ENCODE results near the gene SPDL1. TPM values are rescaled to one million over a fixed set of nuclear protein-coding genes. Genes with fewer than 3 reads are reported as not detected.

Gene SPDL1
- total and polyA plus RNA-seq, 2 of the 4 experiments (the other 2 are of a cell fraction): 18.8 to 29.4 TPM

GRCh38 chr5:169546346-169546745 is 37.2 kb upstream of the SPDL1 start:
- no peak for ATAC-seq (ENCODE audit: low read depth)
- H3K14ac ChIP-seq (replicated peaks; ENCODE audit: low read depth, low read length): no peak overlapping the region
- H3K18ac ChIP-seq (ENCODE audit: low read depth, low read length): no peak overlapping the region
- CTCF ChIA-PET: no interaction called here
- H2AK5ac ChIP-seq (ENCODE audit: low read depth, low read length): no peak overlapping the region
- H3K4ac ChIP-seq (ENCODE audit: low read depth, low read length): no peak overlapping the region
- no peak for DNase-seq
- H4K91ac ChIP-seq (ENCODE audit: insufficient read depth, low read depth, low read length): no peak overlapping the region
- H2BK20ac ChIP-seq (ENCODE audit: low read depth, low read length): no peak overlapping the region
- no peaks in the 10 kb centered on the region for H3K9me1 ChIP-seq (ENCODE audit: insufficient read depth, low read length)
- no peak overlapping the region for H4K5ac ChIP-seq (ENCODE audit: low read depth, low read length)
- in situ Hi-C loops (cut with MboI; ENCODE audit: low sequenced_read_pairs): no loop called here
- H2BK5ac ChIP-seq (ENCODE audit: low read depth, low read length, poor library complexity, severe bottlenecking): no peak overlapping the region
- no peaks in the 10 kb centered on the region for H3K79me1 ChIP-seq (ENCODE audit: low read depth in 1 of 2, low read length in 2 of 2)
- no peaks in the 10 kb centered on the region for H4K20me1 ChIP-seq (ENCODE audit: insufficient read depth, low read length)
- H3K56ac ChIP-seq (ENCODE audit: extremely low read depth, insufficient read depth, low read length): no peak overlapping the region
- H3K9me3 ChIP-seq (ENCODE audit: control insufficient read depth, insufficient read depth, low read length): no peaks in the 10 kb centered on the region
- intact Hi-C loops (cut with micrococcal nuclease): no loop called here
- dilution Hi-C loops (cut with HindIII; ENCODE audit: low sequenced_read_pairs, unreplicated experiment): no loop called here
- H3K23ac ChIP-seq (ENCODE audit: low read depth, low read length): no peak overlapping the region
- H2AFZ ChIP-seq (replicated peaks; ENCODE audit: low read length, poor library complexity): no peak overlapping the region
- no peak overlapping the region for H3K27ac ChIP-seq (ENCODE audit: insufficient read depth, low read length)
- H3K27me3 ChIP-seq (ENCODE audit: control insufficient read depth, insufficient read depth, low read length): no peaks in the 10 kb centered on the region; the same call in 1 of the 2 replicates
- no peak overlapping the region for H3K9ac ChIP-seq (ENCODE audit: low read depth, low read length)
- 40% methylated on average over 1 of the region's 3 CpGs; no CpG with 5 or more reads in 1 of the 2 experiments for WGBS, 2 experiments (ENCODE audit: extremely low coverage in 2 of 2, insufficient read length in 1 of 2)
- POLR2A ChIA-PET (ENCODE audit: unreplicated experiment): no interaction called here
- TF ChIP-seq POLR2A (IDR thresholded peaks at IDR 0.05; ENCODE audit: low read depth, low read length): no peak
- no peak for TF ChIP-seq RCOR1 (IDR thresholded peaks at IDR 0.05; ENCODE audit: insufficient replicate concordance, low read length)
- TF ChIP-seq CEBPB (IDR thresholded peaks at IDR 0.05; ENCODE audit: low read depth, low read length): no peak
- no peak for TF ChIP-seq RAD21 (IDR thresholded peaks at IDR 0.05; ENCODE audit: low read length)
- TF ChIP-seq RFX5 (IDR thresholded peaks at IDR 0.05; ENCODE audit: low read depth, low read length): no peak
- TF ChIP-seq NFE2L2 (IDR thresholded peaks at IDR 0.05; ENCODE audit: low read depth, low read length): no peak
- TF ChIP-seq CTCF (conservative IDR thresholded peaks at IDR 0.05; ENCODE audit: low read depth, low read length): no peak
- no peak for TF ChIP-seq MXI1 (IDR thresholded peaks at IDR 0.05; ENCODE audit: borderline replicate concordance, low read depth, low read length)
- no peak for TF ChIP-seq USF2 (IDR thresholded peaks at IDR 0.05; ENCODE audit: low read depth, low read length)
- BruUV-seq (replicated peaks): no TSS peak
- H4K8ac ChIP-seq (ENCODE audit: low read depth in 2 of 2, low read length in 2 of 2): no peak overlapping the region
- no peak overlapping the region for H3K4me2 ChIP-seq (ENCODE audit: low read depth, low read length)
- no peak overlapping the region for H3K4me3 ChIP-seq (ENCODE audit: insufficient read depth, low read depth, low read length)
- no peaks in the 10 kb centered on the region for H3K36me3 ChIP-seq (ENCODE audit: control insufficient read depth, insufficient read depth, low read length)
- no peak overlapping the region for H2AK9ac ChIP-seq (replicated peaks; ENCODE audit: low read depth, low read length, poor library complexity)
- no peaks in the 10 kb centered on the region for H3K4me1 ChIP-seq (ENCODE audit: control insufficient read depth, insufficient read depth, low read length)
- H2BK120ac ChIP-seq (ENCODE audit: low read depth, low read length): no peak overlapping the region
- H2BK15ac ChIP-seq (ENCODE audit: low read depth, low read length): no peak overlapping the region

All from IMR-90 (cell line).